ENCODE results near the gene ACIN1.

GRCh38 chr14:23142826-23143225, 47.9 kb upstream of the ACIN1 start:
- TF ChIP-seq POLR2AphosphoS5 (IDR thresholded peaks at IDR 0.05; ENCODE audit: borderline replicate concordance, low read depth, low read length): no peak
- TF ChIP-seq EZH2 (IDR thresholded peaks at IDR 0.05): no peak
